IgD-negative memory B cell (primary cell): ENCODE data around the gene SLC25A19. TPM values are rescaled to one million over a fixed set of nuclear protein-coding genes. Genes with fewer than 3 reads are reported as not detected.
A peak's percentile ranks its signal among the peaks of the same experiment; 100 is the strongest.
"Not testable (repeated sequence)": the region's sequence is repeated elsewhere in the genome, so short reads cannot be mapped to it uniquely, and the experiment has no call there.

Experiments
- H3K27ac Mint-ChIP-seq, 3 donors: one replicate each; pipeline ENCODE4 v1.8.0; 2020 to 2022; ENCODE audit warnings: mild to moderate bottlenecking in 3 of 3, mixed read lengths in 3 of 3, moderate library complexity in 1 of 3
- H3K27me3 Mint-ChIP-seq: one replicate; pipeline ENCODE4 v1.8.0; 2021; ENCODE audit warnings: mixed read lengths
- H3K36me3 Mint-ChIP-seq: one replicate; pipeline ENCODE4 v1.8.0; 2020; ENCODE audit warnings: mild to moderate bottlenecking, mixed read lengths
- H3K4me1 Mint-ChIP-seq, 3 donors: one replicate each; pipeline ENCODE4 v1.8.0; 2020 to 2022; ENCODE audit warnings: mixed read lengths in 3 of 3, mild to moderate bottlenecking in 1 of 3
- H3K4me3 Mint-ChIP-seq, 4 donors: one replicate each; pipeline ENCODE4 v1.8.0; 2020 to 2022; ENCODE audit warnings: mild to moderate bottlenecking in 4 of 4, mixed read lengths in 4 of 4, moderate library complexity in 3 of 4
- H3K9me3 Mint-ChIP-seq, 3 donors: one replicate each; pipeline ENCODE4 v1.8.0; 2020 to 2021; ENCODE audit warnings: mixed read lengths in 3 of 3, mild to moderate bottlenecking in 1 of 3
- polyA plus RNA-seq: library from polyadenylated mRNA; unstranded; fragments of 300-500 nt; fragmentation: Illumina TruSeq; gene quantifications from one replicate; pipeline ENCODE4 v1.2.3, GENCODE V29; 2021

SLC25A19 gene
- polyA plus RNA-seq, 1 donor from 2014 or later, result 22.0 TPM

DNA sequence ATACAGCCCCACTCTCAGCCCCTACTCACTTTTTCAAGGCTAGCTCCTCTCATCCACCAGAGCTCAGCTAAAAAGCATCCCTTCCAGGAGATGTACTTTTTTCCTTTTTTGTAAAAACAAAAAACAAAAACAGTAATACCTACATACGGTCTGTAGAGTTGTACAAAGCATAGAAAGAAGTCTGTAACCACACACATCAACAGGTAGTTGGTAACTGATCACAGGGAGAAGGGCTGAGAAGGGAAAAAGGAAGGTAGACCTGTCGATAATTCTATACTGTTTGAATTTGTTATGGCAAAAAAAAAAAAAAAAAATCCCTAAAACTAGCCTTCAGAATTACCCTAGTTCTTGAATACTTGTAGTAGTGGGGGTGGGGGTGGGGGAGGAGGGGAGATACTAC is 874 bp downstream of the SLC25A19 start:
- Mint-ChIP-seq H3K27ac (peak overlapping the region; percentile 98 to 100 (median 99)), H3K4me3 (peak overlapping the region; percentile 97 to 100 (median 98)), H3K27me3 (no peaks in the 10 kb centered on the region), H3K36me3 (peaks cover 1% of the 10 kb centered on the region), H3K4me1 (peaks cover 10 to 20% (median 16%) of the 10 kb centered on the region in 3 donors), H3K9me3 (no peaks in the 10 kb centered on the region)

DNA sequence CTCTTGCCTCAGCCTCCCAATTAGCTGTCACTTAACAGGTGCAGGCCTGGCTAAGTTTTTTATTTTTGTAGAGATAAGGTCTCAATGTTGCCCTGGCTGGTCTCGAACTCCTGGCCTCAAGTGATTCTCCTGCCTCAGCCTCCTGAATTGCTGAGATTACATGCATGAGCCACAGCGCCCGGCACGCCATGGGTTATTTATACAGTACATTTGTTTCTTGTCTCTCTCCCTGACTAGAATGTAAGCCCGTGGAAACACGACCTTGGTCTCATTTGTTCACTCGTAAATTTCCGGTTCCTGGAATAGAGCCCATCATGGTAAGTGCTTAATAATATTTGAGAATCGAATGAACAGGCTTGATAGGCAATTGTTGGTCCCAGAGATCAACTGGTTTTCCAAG is 2.0 kb downstream of the SLC25A19 start:
- no peaks in the 10 kb centered on the region for H3K9me3 Mint-ChIP-seq
- H3K4me1 Mint-ChIP-seq, result peaks cover 10 to 20% (median 17%) of the 10 kb centered on the region in 3 donors
- no peaks in the 10 kb centered on the region for H3K27me3 Mint-ChIP-seq
- peak overlapping the region in 3 of 4 donors; percentile 28 to 98 (median 46) for H3K4me3 Mint-ChIP-seq
- peak overlapping the region in 1 of 3 donors; percentile 99 for H3K27ac Mint-ChIP-seq
- peaks cover 1% of the 10 kb centered on the region for H3K36me3 Mint-ChIP-seq

DNA sequence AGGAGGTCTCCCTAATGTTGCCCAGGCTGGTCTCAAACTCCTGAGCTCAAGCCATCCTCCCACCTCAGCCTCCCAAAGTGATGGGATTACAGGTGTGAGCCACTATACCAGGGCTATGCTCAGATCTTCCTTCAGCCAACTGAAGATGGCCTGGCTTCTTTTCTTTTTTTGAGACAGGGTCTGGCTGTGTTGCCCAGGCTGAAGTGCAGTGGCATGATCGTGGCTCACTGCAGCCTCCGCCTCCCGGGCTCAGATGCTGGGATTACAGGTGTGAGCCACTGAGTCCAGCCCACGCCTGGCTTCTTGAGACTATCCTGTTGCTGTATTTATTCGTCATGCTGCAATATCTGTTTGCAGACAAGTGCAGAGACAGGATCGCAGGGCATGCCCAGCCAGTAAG is 4.1 kb downstream of the SLC25A19 start:
- H3K4me1 Mint-ChIP-seq, result peaks cover 8 to 19% (median 16%) of the 10 kb centered on the region in 3 donors
- H3K36me3 Mint-ChIP-seq, result peaks cover 1% of the 10 kb centered on the region
- H3K4me3 Mint-ChIP-seq, result peak overlapping the region in 1 of 4 donors; percentile 62
- no peaks in the 10 kb centered on the region for H3K27me3 Mint-ChIP-seq
- H3K9me3 Mint-ChIP-seq, result no peaks in the 10 kb centered on the region
- H3K27ac Mint-ChIP-seq, result no peak overlapping the region

DNA sequence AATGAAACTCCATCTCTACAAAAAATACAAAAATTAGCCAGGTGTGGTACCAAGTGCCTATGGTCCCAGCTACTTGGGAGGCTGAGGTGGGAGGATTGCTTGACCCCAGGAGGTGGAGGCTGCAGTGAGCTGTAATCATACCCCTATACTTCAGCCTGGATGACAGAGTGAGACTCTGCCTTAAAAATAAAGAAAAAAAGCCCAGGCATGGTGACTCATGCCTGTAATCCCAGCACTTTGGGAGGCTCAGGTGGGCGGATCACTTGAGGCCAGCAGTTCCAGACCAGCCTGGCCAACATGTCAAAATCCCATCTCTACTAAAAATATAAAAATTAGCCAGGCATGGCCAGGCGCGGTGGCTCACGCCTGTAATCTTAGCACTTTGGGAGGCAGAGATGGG is 9.0 kb downstream of the SLC25A19 start:
- not testable (repeated sequence) for H3K4me1 Mint-ChIP-seq, H3K27ac Mint-ChIP-seq, H3K4me3 Mint-ChIP-seq, H3K36me3 Mint-ChIP-seq, H3K9me3 Mint-ChIP-seq, H3K27me3 Mint-ChIP-seq

DNA sequence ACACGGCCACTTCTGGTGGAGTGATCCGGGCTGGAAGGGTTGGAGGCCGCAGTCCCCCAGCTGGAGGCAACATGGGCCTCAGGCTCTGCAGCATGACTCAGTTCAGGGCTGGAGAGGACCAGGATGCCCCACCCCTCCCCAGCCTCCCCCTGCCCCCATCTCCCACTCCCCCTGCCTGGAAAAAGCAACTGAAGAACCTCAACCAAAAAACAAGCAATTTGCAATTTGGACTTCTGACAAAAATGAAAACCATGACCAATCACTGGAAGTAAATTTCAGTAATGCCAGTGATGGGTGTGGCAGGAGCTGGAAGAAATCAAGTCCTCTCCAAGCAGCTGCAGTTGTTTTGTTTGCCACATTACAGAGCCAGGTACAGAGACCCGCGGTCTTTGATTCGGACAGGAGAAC is 11.6 kb downstream of the SLC25A19 start:
- H3K9me3 Mint-ChIP-seq, result no peaks in the 10 kb centered on the region
- peaks cover 0 to 11% (median 3%) of the 10 kb centered on the region in 3 donors for H3K4me1 Mint-ChIP-seq
- no peaks in the 10 kb centered on the region for H3K36me3 Mint-ChIP-seq
- H3K4me3 Mint-ChIP-seq, result no peak overlapping the region
- H3K27ac Mint-ChIP-seq, result peak overlapping the region in 1 of 3 donors; percentile 71
- no peaks in the 10 kb centered on the region for H3K27me3 Mint-ChIP-seq

DNA sequence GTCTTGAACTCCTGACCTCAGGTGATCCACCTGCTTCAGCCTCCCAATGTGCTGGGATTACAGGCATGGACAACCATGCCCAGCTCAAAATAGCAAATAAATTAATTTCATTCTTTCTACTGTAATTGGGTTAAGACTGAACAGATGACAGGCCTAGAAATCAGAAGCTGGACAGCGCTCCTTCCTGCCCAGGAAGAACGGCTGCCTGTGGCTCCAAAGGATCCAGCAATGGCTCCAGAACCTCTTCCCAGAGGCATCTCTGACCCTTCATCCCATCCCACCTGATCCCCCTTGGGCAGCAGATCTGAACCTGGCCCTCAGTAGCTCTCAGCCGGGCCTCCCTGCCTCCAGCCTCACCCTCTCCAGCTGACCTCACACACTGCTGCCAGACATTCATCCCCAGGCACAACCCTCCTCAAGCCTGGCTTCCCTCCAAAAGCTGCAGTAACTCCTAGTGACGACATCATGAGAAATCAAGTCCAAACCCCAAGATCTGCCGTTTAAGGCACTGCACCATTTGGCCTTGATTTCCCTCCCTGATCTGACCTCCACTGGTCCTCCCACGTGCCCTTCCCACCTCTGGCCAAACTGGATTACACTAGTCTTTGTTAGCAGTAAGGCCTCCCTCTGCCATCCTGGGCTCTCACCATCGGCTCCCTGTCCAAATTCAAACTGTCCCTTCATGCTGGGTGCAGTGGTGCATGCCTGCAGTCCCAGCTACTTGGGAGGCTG is 15.1 kb downstream of the SLC25A19 start:
- Mint-ChIP-seq H3K4me3 (peak overlapping the region in 2 of 4 donors; percentile 82 to 88), H3K9me3 (no peaks in the 10 kb centered on the region), H3K4me1 (peaks cover 13 to 15% (median 13%) of the 10 kb centered on the region in 3 donors), H3K27me3 (no peaks in the 10 kb centered on the region), H3K36me3 (no peaks in the 10 kb centered on the region), H3K27ac (peak overlapping the region in 1 of 3 donors; percentile 89)

DNA sequence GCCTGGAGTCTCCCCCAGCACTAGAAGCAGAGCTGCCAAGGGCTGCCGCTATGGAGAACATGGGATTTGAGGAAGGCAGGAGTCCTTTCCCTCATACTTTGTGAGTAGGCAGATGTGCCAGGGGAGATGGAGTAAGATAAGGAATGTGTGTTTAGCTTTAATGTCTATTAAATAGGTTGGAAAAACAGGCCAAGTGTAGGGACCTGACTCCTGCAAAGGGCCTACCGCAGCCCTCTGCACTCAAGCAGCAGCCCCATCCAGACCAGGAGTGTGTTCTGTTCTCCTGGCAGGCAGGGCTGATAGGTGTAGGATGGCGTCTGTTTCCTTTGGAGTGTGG is 16.4 kb downstream of the SLC25A19 start:
- H3K4me3 Mint-ChIP-seq, result peak overlapping the region; percentile 63 to 92 (median 84)

DNA sequence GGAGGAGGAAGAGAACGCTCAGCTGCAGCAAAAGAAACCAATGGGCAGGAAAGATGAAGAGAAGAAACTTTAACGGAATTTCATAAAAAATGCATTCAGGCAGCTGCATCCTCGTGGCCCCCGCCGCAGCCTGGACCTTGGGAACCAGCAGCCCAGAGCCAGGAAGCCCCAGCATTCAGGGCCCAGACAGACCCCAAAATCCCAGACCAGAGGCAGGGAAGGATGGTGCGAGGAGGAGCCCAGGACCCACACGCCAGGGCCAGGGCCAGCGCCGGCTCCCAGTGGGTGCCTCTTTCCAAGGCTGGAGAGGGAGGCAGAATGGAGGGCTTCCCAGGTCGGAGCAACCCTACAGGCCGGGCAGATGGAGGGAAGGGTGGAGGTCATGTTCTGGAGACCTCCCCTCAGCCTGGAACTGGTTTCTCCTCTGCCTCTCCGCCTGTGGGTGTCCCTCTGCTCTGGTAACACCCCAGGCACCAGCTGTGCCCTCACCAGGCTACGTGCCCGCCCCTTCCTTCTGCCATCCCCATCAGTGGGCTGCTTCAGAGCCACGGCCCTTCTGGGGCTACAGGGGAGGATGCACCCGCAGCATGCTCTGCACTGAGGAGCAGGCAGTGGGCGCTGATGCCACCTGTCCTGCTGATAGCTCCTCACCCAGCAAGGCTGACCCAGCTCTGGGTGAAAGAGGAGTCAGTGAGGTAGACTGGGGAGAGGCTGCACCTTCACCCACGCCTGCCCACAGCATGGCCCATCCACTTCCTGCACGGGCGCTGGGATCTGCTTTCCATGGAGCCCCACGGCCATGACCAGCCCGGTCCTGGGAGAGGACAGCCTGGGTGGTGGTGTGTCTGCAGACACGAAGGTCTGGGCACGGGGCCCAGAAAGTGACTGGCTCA is 17.0 kb downstream of the SLC25A19 start:
- Mint-ChIP-seq H3K4me3 (peak overlapping the region; percentile 69 to 92 (median 84)), H3K27me3 (no peaks in the 10 kb centered on the region), H3K9me3 (no peaks in the 10 kb centered on the region), H3K27ac (peak overlapping the region; percentile 2 to 91 (median 86)), H3K4me1 (peaks cover 17 to 19% (median 18%) of the 10 kb centered on the region in 3 donors), H3K36me3 (no peaks in the 10 kb centered on the region)

More for the DNA sequence above, 16.4 kb downstream of the SLC25A19 start:
- peaks cover 17 to 19% (median 18%) of the 10 kb centered on the region in 3 donors for H3K4me1 Mint-ChIP-seq
- H3K27me3 Mint-ChIP-seq, result no peaks in the 10 kb centered on the region
- peak overlapping the region in 1 of 3 donors; percentile 86 for H3K27ac Mint-ChIP-seq
- H3K9me3 Mint-ChIP-seq, result no peaks in the 10 kb centered on the region
- no peaks in the 10 kb centered on the region for H3K36me3 Mint-ChIP-seq

DNA sequence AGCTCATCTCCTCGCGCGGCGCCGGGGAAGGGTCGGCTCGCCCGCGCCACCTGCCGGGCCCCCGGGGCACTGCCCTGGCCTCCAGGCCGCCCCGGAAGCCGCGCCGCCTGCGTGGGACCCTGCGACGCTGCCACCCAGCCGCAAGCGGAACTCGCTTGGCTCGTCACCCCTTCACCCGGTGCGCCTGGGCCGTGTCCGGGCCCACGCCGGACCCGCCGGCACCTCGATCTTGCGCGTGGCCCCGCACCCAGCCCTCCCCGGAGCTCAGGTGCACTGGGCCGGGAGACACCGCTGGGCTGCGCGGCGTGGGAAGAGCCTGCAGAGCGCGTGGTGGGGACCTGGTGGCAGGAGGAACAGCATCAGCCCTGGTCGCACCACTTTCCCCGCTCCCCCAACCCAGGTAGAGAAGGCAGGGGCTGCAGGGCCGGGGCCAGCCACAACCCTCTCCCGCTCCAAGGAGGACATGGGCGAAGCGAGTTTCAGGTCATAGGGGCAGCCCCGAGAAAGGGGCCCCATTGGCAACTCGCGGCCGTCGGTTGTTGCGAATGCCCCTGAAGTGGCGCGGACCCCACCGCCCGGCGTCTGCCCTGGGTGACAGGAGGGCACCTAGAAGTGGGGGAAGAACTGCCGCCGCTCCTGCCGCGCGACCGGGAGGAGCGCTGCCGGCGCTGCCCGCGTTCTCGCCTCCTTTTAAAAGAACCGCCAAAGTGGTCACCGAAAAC is 17.8 kb downstream of the SLC25A19 start:
- Mint-ChIP-seq H3K36me3 (peaks cover 3% of the 10 kb centered on the region), H3K4me1 (peaks cover 17 to 20% (median 18%) of the 10 kb centered on the region in 3 donors), H3K4me3 (peak overlapping the region; percentile 69 to 92 (median 84)), H3K27ac (peak overlapping the region; percentile 2 to 91 (median 86)), H3K9me3 (no peaks in the 10 kb centered on the region), H3K27me3 (no peaks in the 10 kb centered on the region)

DNA sequence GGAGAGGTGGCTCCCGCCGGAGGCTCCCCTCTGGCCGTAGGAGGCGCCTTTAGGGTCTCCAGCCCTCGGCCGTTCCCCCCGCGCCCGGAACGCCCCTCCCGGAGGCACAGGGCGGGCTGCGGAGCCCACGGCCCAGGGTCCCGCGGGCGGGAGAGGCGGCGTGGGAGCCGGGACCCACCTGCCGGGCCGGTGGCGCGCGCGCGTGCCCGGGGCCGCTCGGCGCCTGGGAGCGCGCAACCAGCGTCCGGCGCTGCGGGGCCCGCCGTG is 18.3 kb downstream of the SLC25A19 start, which contains the start of gene MIF4GD:
Gene MIF4GD, minus strand, starts transcription at position 266 of the 267 bp plus-strand sequence. CDS start 1,036 bp downstream, outside the sequence.
- H3K27me3 Mint-ChIP-seq, result no peaks in the 10 kb centered on the region
- no peaks in the 10 kb centered on the region for H3K9me3 Mint-ChIP-seq
- H3K36me3 Mint-ChIP-seq, result peaks cover 3% of the 10 kb centered on the region
- peaks cover 17 to 21% (median 18%) of the 10 kb centered on the region in 3 donors for H3K4me1 Mint-ChIP-seq
- peak within 1 kb of the TSS; percentile 16 to 91 (median 86) for H3K27ac Mint-ChIP-seq
- H3K4me3 Mint-ChIP-seq, result peak within 1 kb of the TSS; percentile 81 to 93 (median 93)

DNA sequence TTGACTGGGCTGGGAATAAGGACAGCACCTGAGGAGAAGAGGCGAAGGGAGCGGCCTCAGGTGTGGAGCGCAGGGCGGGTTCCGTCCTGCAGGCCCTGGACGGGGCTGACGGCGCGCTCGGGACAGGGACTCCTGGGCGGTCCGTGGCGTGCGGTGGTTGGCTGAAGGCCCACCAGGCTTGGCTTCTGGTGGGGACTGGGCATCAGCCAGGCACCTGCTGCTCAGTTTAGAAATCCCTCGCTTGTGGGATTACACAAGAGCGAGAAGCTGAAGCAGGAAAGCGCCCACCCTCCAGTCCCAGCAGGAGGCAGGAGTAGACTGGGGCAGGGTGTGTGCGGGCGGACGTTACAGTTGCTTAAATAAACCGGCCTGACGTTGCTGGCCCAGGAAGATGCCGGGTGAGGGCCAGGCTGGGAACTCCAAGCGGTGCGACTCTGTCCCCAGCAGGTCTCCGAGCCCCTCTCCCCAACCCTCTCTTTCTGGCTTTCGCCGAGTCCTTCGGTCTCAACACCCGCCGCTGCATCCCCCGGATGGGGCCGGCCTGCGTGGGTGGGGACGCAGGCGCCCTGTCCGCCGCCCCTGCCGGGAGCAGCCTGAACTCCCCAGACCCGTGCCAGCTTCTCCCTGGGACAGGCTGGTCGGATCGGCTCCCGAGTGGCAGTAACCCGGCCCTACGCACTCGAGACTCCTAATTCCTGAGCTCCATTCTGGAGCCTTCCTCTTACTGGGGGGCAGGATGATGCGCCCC is 18.8 kb downstream of the SLC25A19 start:
- H3K4me1 Mint-ChIP-seq, result peaks cover 17 to 21% (median 18%) of the 10 kb centered on the region in 3 donors
- no peaks in the 10 kb centered on the region for H3K9me3 Mint-ChIP-seq
- peak overlapping the region; percentile 81 to 93 (median 93) for H3K4me3 Mint-ChIP-seq
- H3K36me3 Mint-ChIP-seq, result peaks cover 3% of the 10 kb centered on the region
- no peaks in the 10 kb centered on the region for H3K27me3 Mint-ChIP-seq
- peak overlapping the region; percentile 16 to 85 (median 82) for H3K27ac Mint-ChIP-seq

DNA sequence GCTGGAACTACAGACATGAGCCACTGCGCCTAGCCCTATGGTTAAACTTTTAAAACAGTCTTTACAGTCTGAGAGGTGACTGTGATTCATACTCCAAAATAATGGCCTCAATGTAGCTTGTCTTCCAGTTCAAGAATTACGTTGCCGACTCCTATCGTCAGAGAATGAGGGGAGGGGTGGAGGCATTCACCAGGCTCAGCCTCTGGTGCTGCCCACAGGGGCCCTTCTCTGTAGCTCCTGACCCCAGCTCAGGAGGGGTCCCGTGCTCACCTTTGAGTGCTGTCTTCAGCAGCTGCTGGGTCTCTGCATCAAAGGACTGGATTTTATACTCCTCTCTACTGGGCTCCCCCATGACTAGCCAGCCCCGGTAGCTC is 19.4 kb downstream of the SLC25A19 start:
- Mint-ChIP-seq H3K9me3 (no peaks in the 10 kb centered on the region), H3K4me3 (peak overlapping the region; percentile 30 to 93 (median 87)), H3K4me1 (peaks cover 17 to 21% (median 18%) of the 10 kb centered on the region in 3 donors), H3K27ac (peak overlapping the region in 2 of 3 donors; percentile 16 to 82), H3K27me3 (no peaks in the 10 kb centered on the region), H3K36me3 (peaks cover 3% of the 10 kb centered on the region)

DNA sequence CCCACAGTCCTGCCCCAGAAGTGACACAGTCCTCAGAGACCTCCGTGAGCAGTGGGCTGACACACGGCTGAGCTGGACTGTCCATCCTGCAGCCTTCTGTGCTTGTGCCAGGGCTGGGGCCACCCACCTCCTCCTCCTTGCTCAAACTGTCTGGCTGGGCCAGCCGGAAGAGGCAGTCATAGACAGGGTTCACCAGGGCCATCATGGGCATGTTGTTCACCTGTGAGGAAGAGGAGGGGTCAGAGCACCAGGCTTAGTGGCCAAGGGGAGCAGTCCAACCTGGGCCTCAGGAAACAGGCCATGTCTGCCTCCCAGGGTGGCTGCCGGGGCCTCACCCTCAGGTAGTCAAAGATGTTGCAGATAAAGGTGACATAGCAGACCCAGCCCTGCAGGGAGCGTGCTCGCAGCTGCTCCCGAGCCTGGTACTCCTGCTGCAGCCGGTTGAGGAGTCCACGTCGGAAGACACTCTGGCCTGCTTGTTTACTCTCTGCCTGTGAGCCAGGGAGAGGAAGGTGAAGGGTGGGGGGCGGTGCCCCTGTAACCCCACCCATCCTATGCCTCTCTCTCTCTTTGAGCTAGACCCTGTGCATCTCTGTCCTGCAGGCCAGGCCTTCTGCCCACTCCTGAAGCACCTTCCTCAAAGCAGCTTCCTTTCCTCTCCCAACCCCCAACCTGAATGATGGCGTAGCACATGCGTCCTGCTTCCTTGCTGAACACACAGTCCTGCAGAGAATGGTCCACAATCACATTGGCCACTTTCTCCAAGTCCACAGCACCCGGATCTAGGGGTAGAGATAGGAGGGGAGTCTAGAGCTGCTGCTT is 21.6 kb downstream of the SLC25A19 start:
- Mint-ChIP-seq H3K4me3 (peak overlapping the region in 1 of 4 donors; percentile 93), H3K27me3 (no peaks in the 10 kb centered on the region), H3K9me3 (no peaks in the 10 kb centered on the region), H3K36me3 (peaks cover 3% of the 10 kb centered on the region), H3K4me1 (peaks cover 11 to 17% (median 17%) of the 10 kb centered on the region in 3 donors), H3K27ac (peak overlapping the region in 1 of 3 donors; percentile 90)

DNA sequence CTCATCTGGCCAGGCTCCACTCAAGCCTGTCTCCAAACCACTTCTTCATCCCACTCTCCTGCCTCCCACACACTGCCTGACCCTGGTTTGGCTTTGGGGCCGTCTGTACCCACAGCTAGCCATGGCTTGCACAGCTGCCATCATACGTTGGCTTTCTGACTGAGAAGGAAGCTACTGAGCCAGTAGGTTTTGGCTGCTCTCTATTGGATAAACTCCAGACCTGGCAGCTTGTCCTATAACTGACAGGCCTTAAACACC is 22.2 kb downstream of the SLC25A19 start:
- no peaks in the 10 kb centered on the region for H3K9me3 Mint-ChIP-seq
- H3K4me1 Mint-ChIP-seq, result peaks cover 15 to 21% (median 19%) of the 10 kb centered on the region in 3 donors
- H3K36me3 Mint-ChIP-seq, result peaks cover 3% of the 10 kb centered on the region
- peak overlapping the region in 2 of 3 donors; percentile 55 to 75 for H3K27ac Mint-ChIP-seq
- peak overlapping the region in 1 of 4 donors; percentile 79 for H3K4me3 Mint-ChIP-seq
- no peaks in the 10 kb centered on the region for H3K27me3 Mint-ChIP-seq
